Measurements from ENCODE around the gene SLC25A12.
A peak's percentile ranks its signal among the peaks of the same experiment; 100 is the strongest.
"Not testable (repeated sequence)": the region's sequence is repeated elsewhere in the genome, so short reads cannot be mapped to it uniquely, and the experiment has no call there.

The SLC25A12 gene

GRCh38 chr2:171763602-171764001 is 130.4 kb downstream of the SLC25A12 start:
- Mint-ChIP-seq H3K27me3 (no peaks in the 10 kb centered on the region), H3K36me3 (ENCODE audit: low read depth) (peaks cover 36% of the 10 kb centered on the region), H3K4me1 (no peaks in the 10 kb centered on the region), H3K9me3 (peaks cover 9% of the 10 kb centered on the region), H3K27ac (no peak overlapping the region), H3K4me3 (no peak overlapping the region)
- ATAC-seq = no peak
- no peak for DNase-seq

GRCh38 chr2:171762879-171763573 is 131.0 kb downstream of the SLC25A12 start:
- DNase-seq (no peak), ATAC-seq (no peak)
- H3K4me1 Mint-ChIP-seq = no peaks in the 10 kb centered on the region
- no peak overlapping the region for H3K27ac Mint-ChIP-seq
- no peak overlapping the region for H3K4me3 Mint-ChIP-seq
- H3K36me3 Mint-ChIP-seq (ENCODE audit: low read depth) = peaks cover 42% of the 10 kb centered on the region
- H3K9me3 Mint-ChIP-seq = peaks cover 13% of the 10 kb centered on the region
- no peaks in the 10 kb centered on the region for H3K27me3 Mint-ChIP-seq

GRCh38 chr2:171761176-171761575 is 132.9 kb downstream of the SLC25A12 start:
- peaks cover 24% of the 10 kb centered on the region for H3K9me3 Mint-ChIP-seq
- not testable (repeated sequence) for H3K4me1 Mint-ChIP-seq, DNase-seq, H3K4me3 Mint-ChIP-seq, ATAC-seq, H3K27me3 Mint-ChIP-seq, H3K27ac Mint-ChIP-seq
- H3K36me3 Mint-ChIP-seq (ENCODE audit: low read depth) = peaks cover 56% of the 10 kb centered on the region

- H3K9me3 Mint-ChIP-seq = peaks cover 30% of the 10 kb centered on the region
- H3K27me3 Mint-ChIP-seq, H3K27ac Mint-ChIP-seq, H3K4me3 Mint-ChIP-seq, H3K4me1 Mint-ChIP-seq, ATAC-seq, DNase-seq: not testable (repeated sequence)
- peaks cover 66% of the 10 kb centered on the region for H3K36me3 Mint-ChIP-seq (ENCODE audit: low read depth)
These were observed 135.3 kb downstream of the SLC25A12 start for GRCh38 chr2:171758762-171759161.

- Mint-ChIP-seq H3K4me1 (no peaks in the 10 kb centered on the region), H3K4me3 (no peak overlapping the region), H3K27ac (no peak overlapping the region), H3K9me3 (peaks cover 21% of the 10 kb centered on the region), H3K27me3 (no peaks in the 10 kb centered on the region), H3K36me3 (ENCODE audit: low read depth) (peaks cover 43% of the 10 kb centered on the region)
- ATAC-seq (no peak), DNase-seq (no peak)
These were observed 139.6 kb downstream of the SLC25A12 start for GRCh38 chr2:171754254-171754939.

GRCh38 chr2:171747371-171747770 is 146.7 kb downstream of the SLC25A12 start:
- peaks cover 5% of the 10 kb centered on the region for H3K4me1 Mint-ChIP-seq
- no peaks in the 10 kb centered on the region for H3K27me3 Mint-ChIP-seq
- ATAC-seq = no peak
- H3K27ac Mint-ChIP-seq = no peak overlapping the region
- no peaks in the 10 kb centered on the region for H3K9me3 Mint-ChIP-seq
- DNase-seq = no peak
- H3K36me3 Mint-ChIP-seq (ENCODE audit: low read depth) = peaks cover 21% of the 10 kb centered on the region
- H3K4me3 Mint-ChIP-seq = no peak overlapping the region

GRCh38 chr2:171745806-171746205 is 148.2 kb downstream of the SLC25A12 start:
- no peak overlapping the region for H3K27ac Mint-ChIP-seq
- peaks cover 13% of the 10 kb centered on the region for H3K4me1 Mint-ChIP-seq
- no peak for DNase-seq
- ATAC-seq = no peak
- H3K4me3 Mint-ChIP-seq = no peak overlapping the region
- H3K27me3 Mint-ChIP-seq = no peaks in the 10 kb centered on the region
- H3K36me3 Mint-ChIP-seq (ENCODE audit: low read depth) = peaks cover 29% of the 10 kb centered on the region
- H3K9me3 Mint-ChIP-seq = no peaks in the 10 kb centered on the region

GRCh38 chr2:171745141-171745540 is 148.9 kb downstream of the SLC25A12 start:
- no peak overlapping the region for H3K27ac Mint-ChIP-seq

GRCh38 chr2:171742760-171743159 is 151.3 kb downstream of the SLC25A12 start:
- H3K4me1 Mint-ChIP-seq = peaks cover 14% of the 10 kb centered on the region
- ATAC-seq = no peak
- no peaks in the 10 kb centered on the region for H3K27me3 Mint-ChIP-seq
- peaks cover 30% of the 10 kb centered on the region for H3K36me3 Mint-ChIP-seq (ENCODE audit: low read depth)
- no peak for DNase-seq
- no peaks in the 10 kb centered on the region for H3K9me3 Mint-ChIP-seq
- H3K27ac Mint-ChIP-seq = no peak overlapping the region
- H3K4me3 Mint-ChIP-seq = no peak overlapping the region

More at GRCh38 chr2:171745141-171745540, 148.9 kb downstream of the SLC25A12 start:
- Mint-ChIP-seq H3K4me1 (peaks cover 14% of the 10 kb centered on the region), H3K4me3 (no peak overlapping the region), H3K27me3 (no peaks in the 10 kb centered on the region), H3K36me3 (ENCODE audit: low read depth) (peaks cover 34% of the 10 kb centered on the region), H3K9me3 (no peaks in the 10 kb centered on the region)
- ATAC-seq = no peak
- no peak for DNase-seq

- Mint-ChIP-seq H3K4me1 (peaks cover 14% of the 10 kb centered on the region), H3K36me3 (ENCODE audit: low read depth) (peaks cover 39% of the 10 kb centered on the region), H3K9me3 (no peaks in the 10 kb centered on the region), H3K4me3 (no peak overlapping the region), H3K27ac (no peak overlapping the region), H3K27me3 (no peaks in the 10 kb centered on the region)
- DNase-seq (no peak), ATAC-seq (peak; percentile 20)
These were observed 152.9 kb downstream of the SLC25A12 start for GRCh38 chr2:171741189-171741588.

GRCh38 chr2:171735991-171736710 is 157.9 kb downstream of the SLC25A12 start:
- no peaks in the 10 kb centered on the region for H3K9me3 Mint-ChIP-seq
- no peaks in the 10 kb centered on the region for H3K27me3 Mint-ChIP-seq
- peaks cover 4% of the 10 kb centered on the region for H3K4me1 Mint-ChIP-seq
- no peak overlapping the region for H3K4me3 Mint-ChIP-seq
- H3K27ac Mint-ChIP-seq = no peak overlapping the region
- peaks cover 50% of the 10 kb centered on the region for H3K36me3 Mint-ChIP-seq (ENCODE audit: low read depth)
- DNase-seq = no peak
- ATAC-seq = no peak
